Raji (cell line): ENCODE results near the gene TACSTD2.

ENCODE experiments used
- POLR2A ChIP-seq: IDR thresholded peaks from 2 replicates; pipeline ENCODE4 v1.6.1; 2011; ENCODE audit warnings: low read depth, low read length, control low read depth; ENCODE audit not compliant: insufficient read depth

Gene TACSTD2

DNA sequence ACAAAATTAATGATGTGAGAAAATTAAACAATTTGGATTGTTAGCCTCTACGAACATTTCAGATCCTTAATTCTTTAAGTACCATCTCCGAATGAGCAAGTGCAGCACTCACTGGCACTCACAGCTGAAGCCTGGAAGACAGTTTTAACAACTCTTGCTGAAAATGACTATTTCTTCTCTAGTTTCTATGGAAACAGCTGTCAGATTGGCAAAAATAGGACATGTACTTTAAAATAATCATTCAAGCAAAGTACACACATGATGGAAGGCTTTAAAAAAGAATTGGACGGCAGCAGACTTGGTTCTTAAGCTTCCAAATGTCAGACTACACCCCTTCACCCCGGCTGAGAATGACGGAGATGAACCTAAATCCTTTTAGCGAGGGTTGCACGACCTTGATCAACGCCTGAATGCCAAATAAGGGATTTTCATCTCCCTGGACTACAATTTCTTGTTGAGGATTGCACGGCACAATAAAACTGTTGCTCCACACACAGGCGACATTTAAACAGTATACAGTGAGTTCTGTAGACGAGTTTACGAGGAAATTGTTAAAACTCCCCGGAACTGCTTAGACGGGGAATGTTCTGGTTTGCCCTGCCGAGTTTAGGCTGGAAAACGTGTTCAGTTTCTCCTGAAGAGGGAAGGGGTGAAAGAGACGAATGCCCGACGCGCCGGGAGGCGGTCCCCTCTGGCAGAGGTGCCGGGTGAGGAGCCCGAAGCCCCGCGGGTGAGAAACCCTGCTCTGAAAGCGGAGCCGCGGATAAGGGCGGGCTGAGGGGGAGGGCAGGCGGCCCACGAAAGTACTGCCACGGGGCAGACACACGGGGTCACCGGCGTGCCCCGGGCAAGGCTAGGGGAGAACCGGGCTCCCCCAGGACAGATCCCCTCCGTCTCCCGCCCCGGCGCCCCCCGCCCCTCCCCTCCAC lies 31.2 kb downstream of the TACSTD2 start:
- no peak for TF ChIP-seq POLR2A

DNA sequence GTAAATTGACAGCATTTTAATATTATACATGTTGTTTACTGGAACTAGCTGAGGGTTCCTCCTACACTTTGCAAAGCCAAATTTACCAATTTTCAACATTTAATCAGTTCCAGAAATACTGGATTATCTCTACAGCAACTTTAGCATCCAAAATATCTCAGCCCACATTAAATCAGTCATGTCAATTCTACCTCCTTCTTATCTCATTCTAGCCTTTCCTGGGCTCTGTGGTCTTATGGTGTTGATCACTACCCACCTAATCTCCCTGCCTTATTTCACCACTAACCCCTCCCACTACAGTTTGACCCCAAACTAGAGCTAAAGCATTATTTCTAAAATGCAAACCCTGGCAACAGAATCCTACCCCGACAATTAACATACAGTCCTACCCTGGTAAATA lies 33.8 kb downstream of the TACSTD2 start:
- no peak for TF ChIP-seq POLR2A

DNA sequence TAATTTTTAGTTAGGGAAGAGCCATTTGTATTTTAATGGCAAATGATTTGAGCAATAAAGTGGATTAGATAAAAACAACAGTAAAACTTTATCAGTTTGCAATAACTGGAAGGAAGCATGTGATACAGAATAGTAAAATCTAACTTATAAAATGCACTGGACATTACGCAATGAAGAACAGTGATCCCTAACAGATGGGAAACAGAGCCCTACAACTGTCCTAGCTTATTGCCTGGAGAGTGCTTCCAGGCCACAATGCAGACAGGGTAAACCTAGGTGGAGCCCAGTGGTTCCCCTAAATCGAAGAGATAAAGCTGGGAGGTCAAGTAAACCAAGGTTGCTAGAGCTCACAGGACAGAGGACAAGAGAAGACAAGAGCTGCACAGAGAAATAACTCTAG lies 37.5 kb downstream of the TACSTD2 start:
- no peak for TF ChIP-seq POLR2A

DNA sequence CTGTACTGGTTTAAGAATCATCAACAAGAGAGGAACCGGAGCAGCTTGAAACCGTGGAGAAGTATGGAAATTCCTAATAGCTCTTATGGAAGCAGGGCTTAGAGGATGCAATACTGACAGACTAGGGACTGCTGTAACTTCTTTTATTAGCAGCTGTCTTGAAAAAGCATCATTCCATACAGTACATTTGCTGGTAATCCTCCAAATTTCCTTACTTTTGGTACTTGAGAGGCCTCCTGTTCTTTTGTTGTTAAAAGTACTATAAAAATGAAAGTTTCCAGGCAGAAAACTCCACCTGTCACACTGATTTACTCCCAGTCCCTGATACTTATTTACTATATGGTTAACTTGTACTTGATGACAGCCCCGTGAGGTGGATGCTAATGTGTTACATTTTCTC lies 38.2 kb downstream of the TACSTD2 start:
- TF ChIP-seq POLR2A: no peak

DNA sequence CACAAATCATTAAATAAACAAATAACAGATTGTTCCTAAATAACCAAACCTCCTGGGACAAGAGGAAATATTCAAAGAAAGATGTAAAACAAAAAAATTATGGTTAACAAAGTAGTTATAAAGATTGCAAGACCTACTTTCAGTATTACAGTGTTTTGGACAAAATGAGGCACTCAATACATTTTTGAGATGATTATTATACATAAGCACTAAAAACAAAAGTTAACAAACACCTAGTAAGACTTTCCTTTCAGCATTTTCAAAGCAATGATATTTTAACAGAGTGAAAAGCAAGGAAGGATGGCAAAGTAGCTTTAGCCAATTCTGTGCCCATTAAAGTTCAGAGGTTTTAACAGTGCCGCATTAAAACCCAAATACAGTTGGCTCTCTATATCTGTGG lies 47.8 kb downstream of the TACSTD2 start:
- TF ChIP-seq POLR2A: no peak

DNA sequence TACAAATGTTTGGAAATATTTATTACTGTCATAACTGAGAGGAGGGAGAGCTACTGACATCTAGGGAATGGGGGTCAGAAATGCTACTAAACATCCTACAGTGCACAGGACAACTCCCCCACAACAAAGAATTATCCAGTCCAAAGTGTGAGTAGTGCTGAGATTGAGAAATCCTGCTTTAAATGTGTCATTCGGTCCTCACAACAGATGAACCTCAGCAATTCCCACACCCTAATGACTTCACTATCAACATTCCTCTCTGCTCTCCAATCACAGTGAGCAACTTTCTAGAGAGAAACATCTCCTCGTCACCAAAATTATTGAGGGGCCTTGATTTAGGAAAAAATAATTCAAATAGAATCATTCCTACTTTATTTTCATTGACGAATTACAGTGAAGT lies 48.5 kb downstream of the TACSTD2 start:
- TF ChIP-seq POLR2A: no peak
